NB4 (cell line): Measurements from ENCODE around the gene VPS54.
A peak's percentile ranks its signal among the peaks of the same experiment; 100 is the strongest.

Source experiments
- DNase-seq: peaks from one replicate; pipeline ENCODE4 v3.0.0; 2010; ENCODE audit warnings: low read depth
- H3K4me3 ChIP-seq: one replicate; pipeline ENCODE4 v1.5.1; 2011; ENCODE audit warnings: mild to moderate bottlenecking, low read depth, low read length, moderate library complexity
- CTCF ChIP-seq: IDR thresholded peaks from one replicate; pipeline ENCODE4 v1.5.1; 2012; ENCODE audit warnings: low read depth, low read length
- MAX ChIP-seq: IDR thresholded peaks from 2 replicates; pipeline ENCODE4 v1.6.1; 2011; ENCODE audit warnings: low read depth, low read length
- MYC ChIP-seq: IDR thresholded peaks from 2 replicates; pipeline ENCODE4 v1.6.1; 2011; ENCODE audit warnings: low read depth, low read length
- POLR2A ChIP-seq: IDR thresholded peaks from 2 replicates; pipeline ENCODE4 v1.6.1; 2011; ENCODE audit warnings: mild to moderate bottlenecking; ENCODE audit not compliant: insufficient read length; ENCODE audit errors: extremely low read depth

Gene VPS54

DNA sequence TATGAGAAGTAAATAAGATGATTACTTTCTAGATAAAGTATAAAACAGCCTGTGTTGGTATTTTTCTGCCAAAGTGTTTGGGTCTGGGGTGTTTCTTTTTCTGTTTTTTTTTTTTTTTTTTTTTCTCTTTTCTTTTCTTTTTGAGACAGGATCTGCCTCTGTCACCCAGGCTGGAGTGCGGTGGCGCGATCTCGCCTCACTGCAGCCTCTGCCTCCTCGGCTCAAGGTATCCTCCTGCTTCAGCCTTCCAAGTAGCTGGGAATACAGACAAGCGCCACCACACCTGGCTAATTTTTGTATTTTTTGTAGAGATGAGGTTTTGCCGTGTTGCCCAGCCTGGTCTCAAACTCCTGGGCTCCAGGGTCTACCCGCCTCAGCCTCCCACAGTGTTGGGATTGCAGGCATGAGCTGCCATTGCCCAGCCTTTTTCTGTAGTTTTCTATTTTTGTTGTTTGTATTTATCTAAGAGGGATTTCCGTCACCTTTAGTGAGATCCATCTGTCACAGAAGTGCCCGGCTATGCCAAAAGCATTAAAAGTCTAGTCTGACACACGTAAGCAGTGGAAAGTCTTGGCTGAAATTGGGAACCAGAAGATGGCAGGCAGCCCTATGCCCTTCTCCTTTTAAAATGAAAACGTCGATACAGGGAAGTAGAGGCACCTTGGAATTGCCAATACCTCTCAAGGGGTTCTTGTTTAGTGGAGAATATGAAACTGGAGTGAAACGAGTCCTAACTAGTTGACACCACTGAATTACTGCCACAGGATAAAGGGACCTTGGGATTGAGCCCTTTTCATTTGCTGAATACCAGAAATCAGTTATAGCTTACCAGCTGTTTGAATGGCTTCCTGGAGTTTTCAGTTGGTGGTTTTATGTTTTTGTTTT is 163.6 kb downstream of the VPS54 start:
- no peak for DNase-seq
- no peak overlapping the region for H3K4me3 ChIP-seq
- no peak for TF ChIP-seq POLR2A
- TF ChIP-seq MYC, result no peak
- TF ChIP-seq MAX, result no peak
- TF ChIP-seq CTCF, result no peak

DNA sequence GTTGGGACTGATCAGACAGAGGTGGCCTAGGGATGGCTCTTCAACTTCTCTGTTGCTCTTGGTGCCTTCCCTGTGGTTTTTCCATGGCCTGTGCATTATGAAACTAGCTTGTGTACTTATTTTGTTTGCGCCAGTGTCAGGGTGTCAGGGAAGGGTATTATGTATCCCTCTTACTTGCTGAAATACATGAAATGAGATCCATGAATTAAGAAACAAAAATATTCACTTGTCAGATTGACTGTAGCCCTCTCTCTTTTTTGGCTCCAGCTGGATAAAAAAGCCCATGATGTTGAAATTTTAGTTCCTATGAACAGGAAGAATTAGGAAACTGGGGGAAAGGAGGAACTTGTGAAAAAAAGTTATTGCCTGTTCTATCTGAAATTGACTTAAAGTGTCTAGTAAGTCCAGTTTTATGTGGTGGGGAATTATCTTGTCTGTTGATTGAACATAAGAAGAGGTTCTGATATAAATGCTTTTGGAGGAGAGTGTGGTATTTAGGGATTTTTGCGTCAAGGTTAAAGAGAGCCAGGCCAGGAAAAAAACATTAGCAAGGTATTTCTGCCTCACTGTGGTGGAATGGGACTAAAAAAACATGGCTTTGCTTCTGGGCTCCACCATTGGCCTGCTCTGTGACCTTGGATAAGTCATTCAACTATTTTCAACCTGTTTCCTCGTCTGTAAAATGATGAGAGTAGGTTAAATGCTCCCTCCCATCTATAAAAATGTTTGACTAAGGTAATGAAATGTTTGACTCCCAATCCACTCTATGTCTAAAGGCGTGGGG is 165.5 kb downstream of the VPS54 start:
- DNase-seq, result peak; percentile 23
- TF ChIP-seq POLR2A, result no peak
- no peak for TF ChIP-seq MAX
- no peak for TF ChIP-seq CTCF
- no peak for TF ChIP-seq MYC
- H3K4me3 ChIP-seq, result no peak overlapping the region

DNA sequence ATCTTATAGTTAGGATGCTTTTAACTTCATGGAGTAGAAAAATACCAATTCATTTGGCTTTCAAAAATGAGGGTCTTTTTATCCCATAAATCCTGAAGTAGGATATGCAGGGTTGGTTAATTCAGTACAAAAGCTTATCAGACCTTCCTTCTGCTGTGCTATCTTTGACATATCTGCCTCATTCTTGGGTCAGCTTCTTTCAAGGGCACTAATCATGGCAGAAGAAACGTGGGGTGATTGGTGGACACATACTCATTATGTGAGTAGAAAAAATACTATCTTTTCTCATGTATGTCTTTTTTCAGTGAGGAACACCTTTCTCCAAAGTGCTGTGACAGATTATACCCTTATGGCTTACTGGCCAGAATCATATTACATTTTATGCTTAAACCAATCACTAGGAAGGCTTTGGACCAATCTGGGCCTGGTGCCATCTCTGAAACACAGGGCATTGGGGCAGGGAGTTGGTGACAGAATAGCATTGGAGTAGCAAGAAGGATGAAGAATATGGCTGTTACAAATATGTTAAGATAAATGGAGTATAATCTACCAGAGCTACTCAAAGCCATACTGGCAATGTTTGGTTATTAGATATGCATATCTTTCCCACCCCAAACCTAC is 167.4 kb downstream of the VPS54 start:
- no peak for DNase-seq
- TF ChIP-seq CTCF (no peak), POLR2A (no peak), MAX (no peak), MYC (no peak)
- no peak overlapping the region for H3K4me3 ChIP-seq

DNA sequence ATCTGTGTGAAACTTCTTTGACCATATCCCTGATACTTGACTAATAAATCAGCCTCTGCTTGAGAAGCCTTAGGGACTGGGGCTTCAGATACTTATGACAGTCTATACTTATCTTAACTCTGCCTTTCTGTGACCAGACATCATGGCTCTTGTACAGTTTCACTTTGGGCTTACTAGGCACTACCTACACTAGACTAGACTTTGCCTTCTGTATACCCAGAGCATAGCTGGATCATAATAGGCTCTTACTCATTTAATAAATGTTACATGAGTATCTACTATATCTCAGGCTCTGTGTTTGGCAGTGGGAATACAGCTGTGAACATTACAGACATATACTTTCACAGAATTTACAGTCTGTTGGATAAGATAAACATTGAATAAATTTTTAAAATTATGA is 168.6 kb downstream of the VPS54 start:
- TF ChIP-seq MYC (no peak), MAX (no peak), POLR2A (no peak)
- no peak for DNase-seq
- H3K4me3 ChIP-seq, result no peak overlapping the region

DNA sequence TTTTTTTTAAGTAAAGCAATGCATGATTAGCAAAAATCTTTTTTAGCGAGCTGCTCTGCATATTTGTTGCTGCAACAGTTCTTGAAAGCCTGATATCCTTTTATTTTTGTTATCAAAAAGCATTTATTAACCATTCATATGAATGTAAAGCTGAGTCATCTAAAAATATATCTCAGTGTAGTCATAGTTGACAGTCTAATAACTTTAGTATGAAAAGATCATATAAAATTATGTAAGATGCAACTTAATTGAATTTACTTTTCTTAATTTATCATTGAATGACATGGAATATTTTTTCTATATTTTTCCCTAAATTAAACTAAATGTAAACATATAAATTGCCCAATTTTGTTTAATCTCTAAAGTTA is 169.0 kb downstream of the VPS54 start:
- TF ChIP-seq MYC, result no peak
- TF ChIP-seq MAX, result no peak
- no peak for TF ChIP-seq POLR2A
- TF ChIP-seq CTCF, result no peak
- no peak overlapping the region for H3K4me3 ChIP-seq
- no peak for DNase-seq
